ENCODE measurements around the gene MYO16. TPM values are rescaled to one million over a fixed set of nuclear protein-coding genes. Genes with fewer than 3 reads are reported as not detected.

Gene MYO16
- polyA plus RNA-seq, 1 donor from 2014 or later = 2.5 TPM

GRCh38 chr13:109114991-109115390 lies 485.6 kb downstream of the MYO16 start:
- Histone ChIP-seq H3K9me3 (ENCODE audit: low read length) (no peaks in the 10 kb centered on the region), H3K9me2 (ENCODE audit: insufficient read depth, low read length) (no peaks in the 10 kb centered on the region), H3K9ac (ENCODE audit: low read length) (no peak overlapping the region), H3K27me3 (ENCODE audit: insufficient read depth, low read depth, low read length) (no peaks in the 10 kb centered on the region), H3K4me3 (ENCODE audit: low read length) (no peak overlapping the region), H3K79me2 (replicated peaks; ENCODE audit: insufficient read depth, low read length) (no peaks in the 10 kb centered on the region), H3K27ac (ENCODE audit: low read length) (no peak overlapping the region), H2AFZ (ENCODE audit: low read depth, low read length) (no peak overlapping the region), H3F3A (ENCODE audit: insufficient read depth, low read length, poor library complexity, severe bottlenecking) (no peaks in the 10 kb centered on the region), H4K20me1 (ENCODE audit: insufficient read depth) (no peaks in the 10 kb centered on the region), H3K4me2 (ENCODE audit: low read length) (no peak overlapping the region), H3K36me3 (ENCODE audit: insufficient read depth, low read length) (no peaks in the 10 kb centered on the region)
- TF ChIP-seq REST (IDR thresholded peaks at IDR 0.05; ENCODE audit: borderline replicate concordance) (no peak), MXI1 (conservative IDR thresholded peaks at IDR 0.05; ENCODE audit: poor library complexity, severe bottlenecking) (no peak), CTCF (IDR thresholded peaks at IDR 0.05; ENCODE audit: poor library complexity, severe bottlenecking) (no peak), RAD21 (conservative IDR thresholded peaks at IDR 0.05) (no peak), SMC3 (conservative IDR thresholded peaks at IDR 0.05; ENCODE audit: poor library complexity) (no peak), EZH2 (IDR thresholded peaks at IDR 0.05; ENCODE audit: borderline replicate concordance, insufficient read depth, low read length, poor library complexity, severe bottlenecking) (no peak), POLR2AphosphoS5 (IDR thresholded peaks at IDR 0.05) (no peak), EP300 (conservative IDR thresholded peaks at IDR 0.05; ENCODE audit: poor library complexity, severe bottlenecking) (no peak), TAF1 (IDR thresholded peaks at IDR 0.05; ENCODE audit: low read depth) (no peak)

- H4K20me1 ChIP-seq (ENCODE audit: insufficient read depth) = no peaks in the 10 kb centered on the region
- H3F3A ChIP-seq (ENCODE audit: insufficient read depth, low read length, poor library complexity, severe bottlenecking) = no peaks in the 10 kb centered on the region
- H3K9ac ChIP-seq (ENCODE audit: low read length) = no peak overlapping the region
- no peak overlapping the region for H3K4me2 ChIP-seq (ENCODE audit: low read length)
- H3K27me3 ChIP-seq (ENCODE audit: insufficient read depth, low read depth, low read length) = no peaks in the 10 kb centered on the region
- no peaks in the 10 kb centered on the region for H3K79me2 ChIP-seq (replicated peaks; ENCODE audit: insufficient read depth, low read length)
- no peak overlapping the region for H2AFZ ChIP-seq (ENCODE audit: low read depth, low read length)
- no peaks in the 10 kb centered on the region for H3K9me2 ChIP-seq (ENCODE audit: insufficient read depth, low read length)
- H3K36me3 ChIP-seq (ENCODE audit: insufficient read depth, low read length) = no peaks in the 10 kb centered on the region
- H3K27ac ChIP-seq (ENCODE audit: low read length) = no peak overlapping the region
- H3K4me3 ChIP-seq (ENCODE audit: low read length) = no peak overlapping the region
- TF ChIP-seq SMC3 (conservative IDR thresholded peaks at IDR 0.05; ENCODE audit: poor library complexity) (no peak), MXI1 (conservative IDR thresholded peaks at IDR 0.05; ENCODE audit: poor library complexity, severe bottlenecking) (no peak), RAD21 (conservative IDR thresholded peaks at IDR 0.05) (no peak), EZH2 (IDR thresholded peaks at IDR 0.05; ENCODE audit: borderline replicate concordance, insufficient read depth, low read length, poor library complexity, severe bottlenecking) (no peak), TAF1 (IDR thresholded peaks at IDR 0.05; ENCODE audit: low read depth) (no peak), CTCF (IDR thresholded peaks at IDR 0.05; ENCODE audit: poor library complexity, severe bottlenecking) (no peak), EP300 (conservative IDR thresholded peaks at IDR 0.05; ENCODE audit: poor library complexity, severe bottlenecking) (no peak), POLR2AphosphoS5 (IDR thresholded peaks at IDR 0.05) (no peak), REST (IDR thresholded peaks at IDR 0.05; ENCODE audit: borderline replicate concordance) (no peak)
- H3K9me3 ChIP-seq (ENCODE audit: low read length) = no peaks in the 10 kb centered on the region
Observed at GRCh38 chr13:109118521-109118920, 489.1 kb downstream of the MYO16 start.

Data from neural cell (in vitro differentiated cells).